GM06990 (cell line): ENCODE data around the gene LUC7L.

ENCODE experiments used
- DNase-seq: peaks from one replicate; pipeline ENCODE4 v3.0.0-alpha.2; 2011; ENCODE audit not compliant: insufficient read length; ENCODE audit errors: extremely low read depth
- H3K27me3 ChIP-seq: replicated peaks from 2 replicates; pipeline ENCODE4 v1.6.0; 2011; ENCODE audit warnings: low read length; ENCODE audit not compliant: control insufficient read depth, insufficient read depth
- H3K36me3 ChIP-seq: 2 replicates; pipeline ENCODE4 v1.5.1; 2011; ENCODE audit warnings: low read length; ENCODE audit not compliant: control insufficient read depth, insufficient read depth
- H3K4me3 ChIP-seq: replicated peaks from 2 replicates; pipeline ENCODE4 v1.5.1; 2011; ENCODE audit warnings: low read depth, mild to moderate bottlenecking, control low read depth, low read length
- CTCF ChIP-seq: IDR thresholded peaks from 2 replicates; pipeline ENCODE4 v1.5.1; 2011; ENCODE audit warnings: low read length, control low read depth, mild to moderate bottlenecking, inconsistent platforms; ENCODE audit not compliant: insufficient read depth, poor library complexity, severe bottlenecking

LUC7L gene

GRCh38 chr16:264440-264951, 35.2 kb upstream of the LUC7L start:
- Histone ChIP-seq H3K4me3 (no peak overlapping the region), H3K36me3 (peaks cover 13% of the 10 kb centered on the region), H3K27me3 (no peaks in the 10 kb centered on the region)
- no peak for DNase-seq
- TF ChIP-seq CTCF = no peak

GRCh38 chr16:263944-264343, 34.7 kb upstream of the LUC7L start:
- Histone ChIP-seq H3K4me3 (no peak overlapping the region), H3K27me3 (no peaks in the 10 kb centered on the region), H3K36me3 (peaks cover 13% of the 10 kb centered on the region)
- no peak for DNase-seq
- TF ChIP-seq CTCF = no peak

- Histone ChIP-seq H3K27me3 (no peaks in the 10 kb centered on the region), H3K36me3 (peaks cover 13% of the 10 kb centered on the region), H3K4me3 (no peak overlapping the region)
- TF ChIP-seq CTCF = no peak
- DNase-seq = no peak
Measured at GRCh38 chr16:263182-263774, 34.0 kb upstream of the LUC7L start.

GRCh38 chr16:262121-262745, 33.0 kb upstream of the LUC7L start:
- DNase-seq = no peak
- TF ChIP-seq CTCF = no peak
- Histone ChIP-seq H3K36me3 (peaks cover 13% of the 10 kb centered on the region), H3K27me3 (no peaks in the 10 kb centered on the region), H3K4me3 (no peak overlapping the region)

GRCh38 chr16:261031-261691, 31.9 kb upstream of the LUC7L start:
- H3K27me3 ChIP-seq = no peaks in the 10 kb centered on the region
- TF ChIP-seq CTCF = no peak
- H3K4me3 ChIP-seq = no peak overlapping the region
- DNase-seq = no peak
- peaks cover 13% of the 10 kb centered on the region for H3K36me3 ChIP-seq
